ENCODE data around the gene IAPP. TPM values are rescaled to one million over a fixed set of nuclear protein-coding genes. Genes with fewer than 3 reads are reported as not detected.

IAPP gene
- total RNA-seq, 2 donors from 2014 or later: not detected

DNA sequence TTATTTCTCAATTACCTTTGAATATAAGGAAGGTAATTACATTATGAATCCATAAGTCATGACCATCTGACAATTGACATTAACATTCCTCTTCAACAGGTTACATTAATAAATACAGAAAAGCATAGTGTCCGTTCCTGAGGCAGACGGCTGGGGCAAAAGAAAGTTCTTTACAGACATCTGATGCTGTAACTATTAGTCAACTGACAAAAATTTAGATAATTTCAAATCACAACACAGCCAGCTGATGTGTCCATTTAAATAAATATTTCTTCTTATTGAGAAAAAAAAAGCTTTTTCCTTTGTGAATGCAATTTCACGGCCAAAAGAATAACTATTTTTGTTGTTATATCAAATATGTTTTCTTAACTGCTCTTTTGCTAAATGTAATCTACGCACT, 55.5 kb downstream of the IAPP start:
- WGBS: 79% methylated on average over 4 of the region's 4 CpGs
- DNase-seq (ENCODE audit: low spot score): no peak
- intact Hi-C loops (cut with DNase I): no loop called here

More for the DNA sequence above, 55.5 kb downstream of the IAPP start:
- Histone ChIP-seq H3K27ac (no peak overlapping the region), H3K9me3 (no peaks in the 10 kb centered on the region), H3K4me3 (no peak overlapping the region), H3K27me3 (replicated peaks; ENCODE audit: insufficient read depth) (no peaks in the 10 kb centered on the region), H3K4me1 (replicated peaks) (no peaks in the 10 kb centered on the region), H3K36me3 (no peaks in the 10 kb centered on the region)
- TF ChIP-seq POLR2A (IDR thresholded peaks at IDR 0.05) (no peak), CTCF (IDR thresholded peaks at IDR 0.05) (no peak), POLR2AphosphoS5 (IDR thresholded peaks at IDR 0.05) (no peak)

Other genes starting within 250 kb of the IAPP start
- gene SLCO1B1, start 241.7 kb upstream of the IAPP start, total RNA-seq: under 1 TPM in 1 of 2 donors, not detected in 1; 0.45 TPM
- gene SLCO1A2, start 38.0 kb upstream of the IAPP start, total RNA-seq: 1 to 10 TPM; 1.9 to 2.3 TPM
- 10 to 100 TPM; 19.0 to 27.5 TPM for gene PYROXD1, start 64.8 kb downstream of the IAPP start, total RNA-seq
- 10 to 100 TPM; 19.8 to 23.3 TPM for gene RECQL, start 128.7 kb downstream of the IAPP start, total RNA-seq
- gene GOLT1B, start 128.9 kb downstream of the IAPP start, total RNA-seq: 10 to 100 TPM; 13.9 to 21.0 TPM
- gene SPX, start 153.4 kb downstream of the IAPP start, total RNA-seq: under 1 TPM in 1 of 2 donors, not detected in 1; 0.51 TPM
- gene GYS2, start 231.9 kb downstream of the IAPP start, total RNA-seq: not detected

Data from prostate gland (tissue), 2 donors.